HG03565 (cell line): ENCODE measurements around the gene INAFM2.

Experiments
- ATAC-seq: cut with Tn5 transposase; IDR thresholded peaks from one replicate; pipeline ENCODE4 v1.9.1; 2021; ENCODE audit warnings: mild to moderate bottlenecking, moderate library complexity; ENCODE audit not compliant: unreplicated experiment

INAFM2 gene

DNA sequence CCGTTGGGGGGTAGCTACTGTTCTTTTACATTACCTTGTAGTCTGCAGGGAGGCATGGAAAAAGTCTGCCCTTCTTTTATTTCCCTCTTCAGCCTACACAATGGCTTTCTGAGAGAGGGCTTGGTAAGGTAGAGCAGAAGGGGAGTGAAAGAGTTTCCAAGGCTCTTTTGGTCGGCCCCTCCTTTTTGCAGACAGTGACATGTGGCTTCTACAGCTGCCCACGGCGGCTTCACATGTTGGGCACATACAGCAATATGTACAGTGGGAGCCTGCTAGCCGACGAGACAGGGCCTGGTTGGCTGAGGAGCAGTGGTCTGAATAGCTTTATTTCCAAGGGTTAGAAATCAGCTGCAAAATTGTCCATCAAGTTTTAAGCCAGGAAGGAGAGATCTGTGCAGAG is 4.0 kb downstream of the INAFM2 start:
- ATAC-seq = no peak

DNA sequence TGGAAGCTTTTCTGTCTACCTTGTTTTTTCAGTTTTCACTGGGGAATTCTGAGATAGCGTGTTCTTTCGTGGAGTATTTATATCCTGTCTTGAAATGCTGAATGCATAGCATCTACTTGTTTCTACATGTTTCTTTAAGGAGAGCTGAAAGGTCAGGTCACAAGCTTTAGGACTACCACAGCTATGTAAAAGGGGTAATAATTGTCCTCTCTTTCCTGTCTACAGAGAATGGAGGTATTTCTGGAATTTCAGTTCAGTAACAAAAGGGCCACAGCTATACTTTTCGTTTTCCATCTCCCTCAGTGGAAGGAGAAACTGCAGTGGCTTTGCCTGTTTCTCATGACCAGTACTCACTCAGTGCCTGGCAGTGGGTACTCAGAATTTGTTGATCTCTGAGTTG is 4.7 kb downstream of the INAFM2 start:
- ATAC-seq = no peak

DNA sequence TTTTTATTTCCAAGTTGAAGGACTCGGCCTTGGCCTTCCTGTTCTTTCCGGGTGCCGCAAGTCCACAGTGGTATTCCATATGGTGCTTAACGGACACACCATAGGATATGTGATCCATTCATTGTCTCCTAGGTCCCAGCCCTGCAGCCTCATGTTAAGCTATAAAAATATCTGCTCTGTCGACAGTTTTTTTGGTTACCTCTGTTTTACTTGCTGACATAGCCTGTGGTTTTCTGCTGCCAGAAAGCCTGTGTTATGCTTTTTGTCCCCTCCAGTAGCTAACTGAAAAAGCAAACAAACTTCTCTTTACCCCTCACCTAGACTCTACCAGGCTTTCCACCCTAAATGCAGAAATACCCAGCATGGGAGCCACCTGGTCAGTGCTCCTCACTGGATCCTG is 5.3 kb downstream of the INAFM2 start:
- no peak for ATAC-seq

DNA sequence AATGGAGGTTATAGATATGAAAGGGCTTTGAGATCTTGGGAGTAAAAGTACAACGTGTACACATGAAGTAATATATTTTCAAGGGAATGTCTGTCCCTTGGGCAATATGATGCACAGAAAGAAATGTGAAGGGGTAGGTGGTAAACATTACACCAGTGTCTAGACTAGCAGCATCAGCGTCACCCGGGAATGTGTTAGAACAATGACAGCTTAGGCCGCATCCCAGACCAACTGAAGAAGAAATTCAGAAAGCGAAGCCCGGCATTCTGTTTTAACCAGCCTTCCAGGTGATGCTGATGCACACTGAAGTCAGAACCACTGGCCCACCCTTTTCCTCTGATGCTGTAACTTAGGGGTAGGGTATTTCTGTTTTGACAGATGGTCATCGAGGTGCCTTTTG is 6.3 kb downstream of the INAFM2 start:
- ATAC-seq = no peak

DNA sequence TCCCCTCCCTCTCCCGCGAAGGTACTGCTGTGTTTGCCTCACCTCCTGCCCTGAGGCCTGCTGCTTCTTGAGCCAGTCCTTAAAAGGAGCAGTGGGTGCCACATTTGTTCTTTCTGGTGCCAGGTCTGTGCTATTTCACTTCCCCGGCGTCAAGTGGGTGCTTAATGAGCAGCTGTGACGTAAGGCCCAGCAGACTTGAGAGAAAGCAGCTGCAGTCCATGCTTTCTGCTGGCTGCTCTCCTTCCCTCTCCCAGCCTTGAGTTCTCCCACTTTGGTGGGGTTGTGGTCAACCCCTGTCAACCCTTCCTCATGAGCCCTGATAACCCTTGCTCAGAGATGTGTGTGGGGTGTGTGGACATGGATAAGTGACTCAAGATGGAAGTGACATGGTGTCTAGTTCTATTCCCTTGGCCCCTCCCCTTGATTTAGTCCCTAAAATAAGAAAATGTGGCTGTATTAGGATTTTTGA is 6.9 kb downstream of the INAFM2 start:
- no peak for ATAC-seq

DNA sequence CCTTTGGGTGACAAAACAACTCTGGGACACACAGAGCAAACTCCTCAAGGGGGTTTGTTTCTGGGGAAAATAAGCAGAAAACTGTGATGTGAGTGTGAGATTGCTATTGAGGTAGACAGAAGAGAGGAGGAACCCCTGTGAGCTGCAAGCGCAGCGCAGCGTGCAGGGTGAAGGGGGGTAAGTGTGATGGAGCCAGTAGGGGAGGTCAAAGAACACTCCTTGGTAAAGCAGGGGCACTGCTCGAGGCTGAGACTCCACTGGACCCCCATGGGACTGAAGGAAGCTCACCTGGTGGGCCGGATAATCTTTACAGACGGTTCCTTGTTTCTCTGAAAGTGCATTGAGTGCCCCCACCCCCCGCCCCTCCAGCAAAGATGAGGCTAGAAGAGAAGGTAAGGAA is 7.5 kb downstream of the INAFM2 start:
- no peak for ATAC-seq

DNA sequence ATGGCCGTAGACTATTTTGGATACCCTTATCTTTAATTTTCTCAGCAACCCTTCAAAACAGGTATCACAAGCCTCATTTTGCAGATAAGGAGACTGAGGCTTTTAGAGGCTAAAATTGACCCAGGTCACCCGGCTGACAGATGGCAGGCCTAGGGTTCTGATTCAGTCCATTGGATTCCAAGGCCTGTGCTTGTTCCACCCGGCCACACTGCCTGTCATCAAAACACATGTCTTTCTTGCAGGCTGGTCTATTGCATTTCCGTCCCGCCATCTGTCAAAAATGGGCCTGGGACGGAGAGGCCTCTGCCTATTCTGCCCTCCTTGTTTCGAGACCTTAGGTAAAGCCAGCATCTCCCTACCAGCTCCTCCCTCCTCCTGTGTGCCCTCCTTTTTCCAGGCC is 8.1 kb downstream of the INAFM2 start:
- no peak for ATAC-seq

DNA sequence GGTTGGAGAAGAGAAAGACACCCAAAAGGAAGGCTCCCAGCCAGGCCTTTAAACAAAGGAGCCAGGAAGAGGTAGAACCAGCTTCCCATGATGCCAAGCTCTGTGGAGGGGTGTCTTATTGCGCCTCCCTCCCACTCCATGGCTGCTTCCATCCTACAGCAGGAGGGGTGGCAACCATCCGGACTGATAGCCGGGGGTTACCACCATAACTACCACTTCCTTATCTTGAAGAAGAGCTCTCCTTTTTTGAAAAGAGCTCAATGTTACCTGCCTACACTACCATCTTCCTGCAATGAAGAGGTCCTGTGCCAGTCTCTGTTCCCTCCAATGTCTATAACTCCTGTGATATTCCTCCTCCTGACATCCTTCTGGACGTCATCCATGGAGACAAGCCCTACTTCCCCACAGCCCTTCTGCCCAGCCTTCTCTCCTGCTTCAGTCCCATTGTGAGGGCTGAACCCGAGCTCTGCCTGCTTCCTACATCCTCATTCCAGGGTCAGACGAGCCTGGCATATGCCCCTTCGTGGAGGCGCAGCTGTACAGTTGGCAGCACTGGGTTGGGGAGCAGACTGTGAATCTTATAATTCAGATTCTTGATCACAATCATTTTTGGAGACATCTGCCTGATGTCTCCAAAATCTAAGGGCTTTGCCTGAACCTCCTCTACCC is 8.8 kb downstream of the INAFM2 start:
- ATAC-seq = no peak

DNA sequence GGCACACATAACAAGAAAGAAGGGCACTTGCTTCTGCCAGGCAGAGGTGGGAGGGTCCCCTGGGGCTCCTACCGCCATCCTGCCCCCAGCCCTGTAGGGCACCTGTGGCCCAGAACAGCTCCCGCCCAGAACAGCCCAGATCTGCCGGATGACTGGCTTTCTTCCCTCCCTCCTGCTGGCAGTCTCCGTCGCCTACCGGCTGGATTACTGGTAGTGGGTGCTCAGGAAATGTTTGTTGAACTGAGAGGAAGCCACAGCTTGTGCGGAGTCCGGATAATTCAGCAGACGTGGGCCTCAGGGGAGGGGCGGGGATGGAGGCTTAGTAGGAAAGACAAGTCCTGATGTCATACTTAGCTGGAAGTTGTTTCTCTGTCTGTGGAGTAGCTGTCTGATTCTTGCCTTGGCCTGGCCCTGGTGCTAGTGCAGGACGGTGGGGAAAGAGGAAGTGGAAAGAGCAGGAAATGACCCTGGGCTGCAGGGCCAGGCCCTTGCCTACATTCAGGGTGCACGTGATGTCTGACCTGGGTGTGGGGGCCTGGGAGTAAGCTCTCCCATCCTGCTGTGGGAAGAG is 10.5 kb downstream of the INAFM2 start:
- no peak for ATAC-seq

DNA sequence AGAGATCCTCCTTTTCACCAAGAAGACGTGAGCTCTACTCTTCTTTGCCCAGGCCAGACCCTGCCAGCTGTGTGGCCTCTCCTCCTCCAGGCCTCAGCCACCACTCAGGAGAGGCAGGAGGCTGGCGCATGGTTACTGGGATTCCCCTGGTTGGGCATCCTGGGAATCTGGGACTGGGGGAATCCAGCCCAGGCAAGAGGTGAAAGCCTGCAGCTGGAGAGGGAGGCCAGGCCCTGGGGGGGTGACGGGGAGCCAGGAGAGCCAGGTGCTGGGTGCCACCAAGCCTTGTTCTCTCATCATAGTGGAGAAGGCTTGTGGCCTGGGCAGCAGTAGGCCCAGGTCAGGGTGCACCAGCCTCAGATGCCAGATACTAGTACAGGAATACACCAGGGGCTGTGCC is 11.0 kb downstream of the INAFM2 start:
- ATAC-seq = no peak

DNA sequence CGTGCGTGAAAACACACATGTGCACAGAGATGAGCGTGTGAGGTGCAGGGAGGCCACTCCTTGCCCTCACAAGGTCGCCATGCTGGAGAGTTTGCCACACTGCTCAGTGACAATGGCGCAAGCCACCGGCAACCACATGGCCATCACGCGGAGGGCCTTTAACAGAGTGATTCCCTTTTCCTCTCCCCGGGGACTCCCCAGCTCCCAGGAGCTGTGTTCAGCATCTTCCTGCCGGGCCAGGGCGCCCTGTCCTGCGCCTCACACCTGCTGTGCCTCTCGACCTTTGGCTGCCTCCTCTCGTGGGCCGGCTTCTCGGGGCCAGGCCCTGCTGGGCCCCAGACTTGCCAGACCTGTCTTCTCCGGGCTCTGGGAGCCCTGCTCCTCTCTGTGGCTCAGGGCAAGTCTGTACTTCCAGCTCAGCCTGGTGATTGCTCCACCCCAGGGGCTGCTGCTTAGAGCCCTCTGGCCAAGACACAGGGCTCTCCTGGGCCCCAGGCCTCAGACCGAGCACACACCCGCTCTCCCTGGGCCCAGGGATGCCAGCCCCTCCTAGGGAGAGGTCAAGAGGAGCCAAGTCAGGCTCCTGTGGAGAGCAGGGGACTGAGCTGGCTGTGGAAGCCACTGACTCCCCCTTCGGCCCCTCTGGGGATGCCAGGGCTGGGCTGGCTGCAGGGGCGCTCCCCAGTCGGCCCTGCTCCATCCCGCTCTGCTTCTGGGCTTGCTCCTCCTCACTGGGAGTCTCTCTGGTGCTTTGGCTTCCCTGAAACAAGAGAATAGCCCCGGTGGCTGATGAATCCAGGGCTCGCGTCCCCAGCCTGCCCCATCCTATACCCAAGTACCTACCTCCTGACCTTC is 11.7 kb downstream of the INAFM2 start:
- no peak for ATAC-seq

DNA sequence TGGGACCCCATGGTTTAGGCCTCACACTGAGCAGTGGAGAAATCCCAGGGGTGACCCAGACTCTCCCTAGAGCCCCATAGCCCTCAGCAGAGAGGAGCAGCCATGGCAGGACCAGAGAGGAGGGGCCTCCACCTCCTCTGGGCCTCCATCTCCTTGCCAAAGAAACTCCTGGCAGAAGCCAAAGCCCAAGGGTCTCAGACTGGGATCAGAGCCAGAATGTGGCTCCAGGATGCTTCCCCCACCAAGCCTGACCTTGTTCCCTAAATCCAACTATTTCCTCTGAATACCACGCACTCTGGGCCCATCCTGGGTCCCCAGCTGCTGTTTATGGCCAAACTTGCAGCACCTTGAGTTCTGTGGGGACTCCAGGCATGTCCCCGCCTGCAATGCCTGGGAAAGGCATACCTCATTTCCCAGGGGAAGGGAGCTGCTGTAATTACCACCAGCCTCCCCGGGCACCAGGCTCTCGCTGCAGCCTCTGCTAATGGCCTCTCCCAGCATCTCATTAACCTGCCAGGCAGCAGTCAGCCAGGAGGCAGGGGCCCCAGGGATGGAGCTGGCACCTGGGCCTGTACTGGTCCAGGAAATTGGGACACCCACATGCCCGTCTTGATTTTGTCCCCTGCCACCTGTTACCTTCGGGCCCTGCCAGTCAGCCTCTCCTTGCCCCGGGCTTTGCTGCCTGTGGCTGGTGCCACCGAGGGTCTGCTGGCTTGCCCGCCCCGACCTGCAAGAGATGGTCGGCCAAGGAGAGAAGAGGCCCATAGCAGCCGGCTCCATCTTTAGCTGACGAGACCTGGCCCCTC is 12.6 kb downstream of the INAFM2 start:
- ATAC-seq = no peak

DNA sequence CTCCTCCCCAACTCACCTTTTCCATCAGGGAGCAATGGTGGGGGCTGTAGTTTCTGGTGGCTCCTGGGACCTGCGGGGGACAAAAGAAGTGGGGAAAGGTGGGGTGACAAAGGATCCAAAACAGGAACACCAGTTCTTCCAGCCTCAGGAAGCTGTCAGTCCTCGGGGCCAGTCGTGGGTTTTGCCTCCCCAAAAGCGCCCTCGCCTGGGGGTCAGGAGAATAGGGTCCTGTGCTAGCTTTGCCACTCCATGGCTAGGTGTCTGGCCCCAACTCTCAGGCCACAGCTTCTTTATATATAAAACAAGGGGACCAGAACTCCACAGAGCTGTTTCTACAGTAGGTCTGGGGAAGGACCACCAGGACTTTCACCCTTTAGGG is 13.2 kb downstream of the INAFM2 start:
- no peak for ATAC-seq

DNA sequence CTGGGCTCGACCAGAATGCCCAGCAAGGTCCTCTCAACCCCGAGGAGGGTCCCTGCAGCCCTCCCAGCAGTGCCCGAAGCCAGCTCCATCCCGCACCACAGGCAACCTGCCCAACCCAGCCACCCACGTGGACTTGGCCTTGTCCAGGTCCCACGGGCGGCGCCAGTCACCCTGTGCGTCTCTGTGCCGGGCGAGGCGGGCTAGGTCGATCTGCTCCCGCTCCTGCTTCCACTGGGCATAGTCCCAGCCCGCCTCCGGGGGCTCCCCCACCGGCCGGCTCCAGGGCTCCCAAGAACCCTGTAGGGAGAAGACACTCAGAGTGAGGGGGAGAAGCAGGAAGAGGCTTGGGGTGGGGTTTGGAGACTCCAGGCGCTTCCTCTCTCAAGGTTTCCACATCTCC is 14.1 kb downstream of the INAFM2 start:
- no peak for ATAC-seq

DNA sequence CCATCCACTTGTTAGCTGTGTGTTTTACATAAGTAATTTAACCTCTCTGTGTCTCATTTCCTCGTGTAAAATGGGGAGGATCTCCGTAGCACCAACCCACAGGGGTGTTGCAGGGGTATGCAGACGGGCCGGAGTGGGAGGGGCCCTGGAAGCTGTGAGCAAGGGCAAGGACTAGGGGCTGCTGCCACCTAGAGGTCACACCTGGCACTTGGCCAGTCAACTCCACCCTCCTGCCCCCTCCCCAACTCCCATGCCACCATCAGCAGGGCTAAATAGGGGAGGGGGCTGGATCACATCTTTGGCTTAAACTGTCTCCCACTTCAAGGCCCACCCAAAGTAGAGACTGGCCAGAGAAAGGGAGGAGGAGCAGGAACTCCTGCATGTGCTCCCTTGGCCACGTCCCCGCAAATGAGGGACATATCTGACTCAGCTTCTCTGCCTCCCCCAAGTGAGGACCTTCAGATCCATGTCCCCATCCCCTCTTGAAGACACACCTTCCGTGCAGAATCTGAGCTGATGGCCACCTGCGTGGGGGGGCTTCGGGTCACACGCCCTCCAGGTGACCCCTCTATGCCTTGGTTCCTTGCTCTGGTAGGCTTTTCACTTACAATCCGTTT is 14.7 kb downstream of the INAFM2 start:
- peak; percentile 54 for ATAC-seq

DNA sequence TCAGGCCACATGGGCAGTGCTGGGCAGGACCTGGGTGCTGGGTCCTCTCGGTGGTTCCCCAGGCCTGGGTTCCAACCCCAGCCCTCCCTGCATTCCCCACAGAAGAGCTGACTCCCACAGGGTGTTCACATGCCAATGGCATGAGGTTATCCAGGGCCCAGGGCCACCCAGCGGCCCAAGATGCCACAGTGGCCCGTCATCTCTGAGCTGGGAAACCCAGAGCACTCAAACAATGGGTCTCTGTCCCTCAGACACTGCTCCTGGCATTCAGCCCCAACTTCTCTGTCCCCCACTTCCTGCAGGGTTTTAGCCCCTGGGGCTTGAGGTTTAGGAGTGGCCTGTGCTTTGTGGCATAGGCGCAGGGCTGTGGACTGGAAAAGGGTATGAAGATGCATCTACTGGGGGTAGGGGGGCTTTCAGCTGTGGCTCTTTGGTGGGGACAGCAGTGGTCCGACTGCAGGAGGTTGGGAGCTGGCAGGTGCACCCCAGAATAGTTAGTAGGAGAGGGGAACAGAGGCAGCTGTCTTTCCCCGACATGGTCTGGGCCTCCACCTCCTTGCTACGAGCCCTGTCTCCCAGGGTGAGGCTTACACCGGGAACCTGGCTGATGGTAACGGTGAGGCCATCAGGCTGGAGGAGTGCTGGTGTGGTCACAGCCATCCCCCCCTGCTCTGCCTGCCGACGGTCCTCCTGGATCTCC is 15.6 kb downstream of the INAFM2 start:
- no peak for ATAC-seq

DNA sequence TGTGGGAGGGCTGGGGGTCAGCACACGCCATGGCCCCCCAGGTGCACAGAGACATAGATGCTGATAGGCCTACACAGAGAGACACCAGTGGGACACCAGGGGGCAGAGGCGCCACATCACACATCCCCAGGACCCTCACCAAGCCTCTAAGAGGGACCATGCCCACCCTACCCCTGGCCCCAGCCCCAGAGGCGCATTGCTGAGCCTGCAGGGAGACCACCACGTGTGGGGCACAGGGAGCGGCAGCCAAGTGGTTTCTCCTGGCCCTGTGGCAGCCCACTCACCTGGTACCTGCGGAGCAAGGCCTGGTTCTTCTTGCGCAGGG is 16.1 kb downstream of the INAFM2 start:
- no peak for ATAC-seq

DNA sequence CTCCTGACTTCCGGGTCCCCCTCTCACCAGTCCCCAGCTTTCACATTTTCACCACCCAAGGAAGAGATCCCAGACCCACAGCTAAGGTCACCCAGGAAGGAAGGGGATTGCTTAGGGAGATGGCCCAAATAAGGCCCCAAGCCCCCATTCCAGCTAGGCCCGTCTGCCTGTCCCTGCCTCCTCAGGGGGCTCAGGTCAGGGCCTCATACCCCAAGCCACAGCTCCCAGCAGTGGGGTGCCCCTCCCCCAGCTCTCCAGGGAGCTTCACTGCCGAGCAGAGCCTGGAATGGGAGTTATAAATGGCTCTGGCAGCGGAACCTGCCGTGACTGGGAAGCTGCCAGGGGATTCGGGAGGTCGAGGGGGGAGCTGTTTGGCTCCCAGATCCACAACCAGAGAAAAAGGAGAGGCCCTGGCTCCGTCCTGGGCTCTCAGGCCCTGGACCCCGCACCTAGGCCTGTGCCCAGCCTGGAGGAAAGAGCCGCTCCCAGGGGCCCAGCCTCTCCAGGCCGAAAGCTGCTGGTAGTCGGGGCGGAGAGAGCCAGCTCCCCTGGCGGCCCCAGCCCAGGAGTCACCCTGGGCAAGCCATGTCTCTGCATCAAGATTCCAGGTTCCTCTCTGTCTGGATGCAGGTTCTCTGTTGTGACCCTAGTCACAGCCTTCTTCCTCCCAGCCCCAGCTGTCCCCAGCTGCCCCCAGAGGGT is 16.7 kb downstream of the INAFM2 start:
- ATAC-seq = no peak

DNA sequence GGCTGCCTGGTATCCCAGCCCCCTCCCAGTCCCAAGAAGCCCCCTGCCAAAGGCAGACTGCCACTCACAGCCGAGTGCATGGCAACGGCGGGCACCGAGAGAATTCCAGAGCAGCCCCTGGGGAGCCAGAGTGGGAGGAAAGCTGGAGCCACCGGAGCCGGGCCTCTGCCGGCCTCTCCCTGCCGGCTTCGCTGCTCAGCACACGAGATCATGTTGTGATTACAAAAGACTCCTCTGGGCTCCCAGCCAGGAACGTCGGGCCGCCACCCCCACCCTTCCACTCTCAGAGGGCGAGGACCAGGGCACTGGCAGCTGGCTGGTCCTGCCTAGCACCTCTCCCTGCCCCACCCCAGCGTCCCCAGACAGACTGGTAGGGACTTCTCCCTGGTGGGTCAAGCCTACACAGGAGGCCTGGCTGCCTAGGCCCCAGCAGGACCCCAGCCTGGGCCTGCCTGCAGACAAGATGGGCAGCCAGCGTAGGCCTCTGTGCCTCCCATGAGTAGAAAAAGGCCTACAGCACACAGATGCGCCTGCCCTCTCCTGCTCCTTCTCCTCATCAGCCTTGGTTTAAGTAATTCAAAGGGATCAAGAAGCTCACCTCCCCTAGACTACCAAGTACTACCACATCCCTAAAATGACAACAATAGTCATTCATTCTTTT is 17.4 kb downstream of the INAFM2 start, which contains the start of gene CCDC9B:
TSS of gene CCDC9B (minus strand) at position 200 of the 661 bp plus-strand sequence. CDS start at position 80, 120 bp downstream.
- ATAC-seq = no peak
